ENCODE results near the gene SCN5A. TPM values are rescaled to one million over a fixed set of nuclear protein-coding genes. Genes with fewer than 3 reads are reported as not detected.

Gene SCN5A
- total RNA-seq, 1 experiment from 2014 or later, result 4.7 TPM

- Histone ChIP-seq H3K36me3 (ENCODE audit: low read depth) (no peaks in the 10 kb centered on the region), H3K9me3 (ENCODE audit: insufficient read depth, low read depth) (no peaks in the 10 kb centered on the region), H3K4me3 (no peak overlapping the region), H3K79me2 (ENCODE audit: low read depth) (no peaks in the 10 kb centered on the region), H3K4me1 (replicated peaks; ENCODE audit: insufficient read depth) (no peaks in the 10 kb centered on the region), H3K27me3 (ENCODE audit: insufficient read depth, low read depth) (peaks cover 32% of the 10 kb centered on the region; the same call in 1 of the 2 replicates), H4K20me1 (ENCODE audit: insufficient read depth) (no peaks in the 10 kb centered on the region), H3K27ac (no peak overlapping the region), H3K9me2 (ENCODE audit: insufficient read depth) (no peaks in the 10 kb centered on the region), H2AFZ (no peak overlapping the region), H3F3A (ENCODE audit: insufficient read depth, low read depth) (no peaks in the 10 kb centered on the region), H3K4me2 (no peak overlapping the region)
- intact Hi-C loops (cut with micrococcal nuclease; ENCODE audit: unreplicated experiment), result loop anchor here (1.0 kb wide), 1 partner anchor 88 kb away; no protein-coding TSS in a partner anchor
- POLR2A ChIA-PET (ENCODE audit: unreplicated experiment), result no interaction called here
- peak in 1 of 2 experiments; percentile 37 for DNase-seq
- no TSS peak for BruUV-seq (replicated peaks)
- TF ChIP-seq EZH2 (IDR thresholded peaks at IDR 0.05; ENCODE audit: low read depth), result no peak
- no peak for TF ChIP-seq CTCF (conservative IDR thresholded peaks at IDR 0.05)
- CTCF ChIA-PET, result no interaction called here
These were observed 13.0 kb downstream of the SCN5A start for GRCh38 chr3:38636464-38636863.

- intact Hi-C loops (cut with micrococcal nuclease; ENCODE audit: unreplicated experiment), result no loop called here
- Histone ChIP-seq H3F3A (ENCODE audit: insufficient read depth, low read depth) (no peaks in the 10 kb centered on the region), H4K20me1 (ENCODE audit: insufficient read depth) (no peaks in the 10 kb centered on the region), H3K27ac (no peak overlapping the region), H3K79me2 (ENCODE audit: low read depth) (no peaks in the 10 kb centered on the region), H3K9me2 (ENCODE audit: insufficient read depth) (no peaks in the 10 kb centered on the region), H3K4me3 (no peak overlapping the region), H2AFZ (no peak overlapping the region), H3K4me2 (no peak overlapping the region), H3K36me3 (ENCODE audit: low read depth) (no peaks in the 10 kb centered on the region), H3K9me3 (ENCODE audit: insufficient read depth, low read depth) (no peaks in the 10 kb centered on the region), H3K27me3 (ENCODE audit: insufficient read depth, low read depth) (peaks cover 12% of the 10 kb centered on the region; the same call in 1 of the 2 replicates), H3K4me1 (replicated peaks; ENCODE audit: insufficient read depth) (no peaks in the 10 kb centered on the region)
- CTCF ChIA-PET, result no interaction called here
- TF ChIP-seq EZH2 (IDR thresholded peaks at IDR 0.05; ENCODE audit: low read depth) (no peak), CTCF (conservative IDR thresholded peaks at IDR 0.05) (no peak)
- POLR2A ChIA-PET (ENCODE audit: unreplicated experiment), result interaction anchor here (0.6 kb wide), 1 partner anchor 501 kb away, joined by 4 read pairs; no protein-coding TSS in a partner anchor
- peak in 1 of 2 experiments; percentile 56 for DNase-seq
- no TSS peak for BruUV-seq (replicated peaks)
These were observed 15.4 kb downstream of the SCN5A start for GRCh38 chr3:38634111-38634510.

GRCh38 chr3:38632989-38633388 lies 16.5 kb downstream of the SCN5A start:
- H3K27me3 ChIP-seq (ENCODE audit: insufficient read depth, low read depth), result peaks cover 12% of the 10 kb centered on the region; the same call in 1 of the 2 replicates
- intact Hi-C loops (cut with micrococcal nuclease; ENCODE audit: unreplicated experiment), result no loop called here
- no peaks in the 10 kb centered on the region for H3K4me1 ChIP-seq (replicated peaks; ENCODE audit: insufficient read depth)
- POLR2A ChIA-PET (ENCODE audit: unreplicated experiment), result no interaction called here
- H2AFZ ChIP-seq, result no peak overlapping the region
- H3K27ac ChIP-seq, result no peak overlapping the region
- H3K79me2 ChIP-seq (ENCODE audit: low read depth), result no peaks in the 10 kb centered on the region
- no peak for DNase-seq
- no peak for TF ChIP-seq CTCF (conservative IDR thresholded peaks at IDR 0.05)
- no peak for TF ChIP-seq EZH2 (IDR thresholded peaks at IDR 0.05; ENCODE audit: low read depth)
- no TSS peak for BruUV-seq (replicated peaks)
- no peaks in the 10 kb centered on the region for H3F3A ChIP-seq (ENCODE audit: insufficient read depth, low read depth)
- no peaks in the 10 kb centered on the region for H4K20me1 ChIP-seq (ENCODE audit: insufficient read depth)
- H3K9me2 ChIP-seq (ENCODE audit: insufficient read depth), result no peaks in the 10 kb centered on the region
- H3K36me3 ChIP-seq (ENCODE audit: low read depth), result no peaks in the 10 kb centered on the region
- no peak overlapping the region for H3K4me3 ChIP-seq
- no peak overlapping the region for H3K4me2 ChIP-seq
- no peaks in the 10 kb centered on the region for H3K9me3 ChIP-seq (ENCODE audit: insufficient read depth, low read depth)
- CTCF ChIA-PET, result no interaction called here

Measured in PC-9 (cell line).